HCT116 (cell line): Measurements from ENCODE around the gene ZNF546. TPM values are rescaled to one million over a fixed set of nuclear protein-coding genes. Genes with fewer than 3 reads are reported as not detected.

Experiments
- ATAC-seq: fragments of 200-7000 bp; cut with Tn5 transposase; 2 replicates; pipeline ENCODE4 v1.9.1; 2020; ENCODE audit warnings: mild to moderate bottlenecking, moderate library complexity
- BruUV-seq: library from RNA; stranded (reverse); fragments of 400-500 nt; replicated peaks from 2 replicates; lab custom pipeline; 2021; lab: Mats Ljungman, UMichigan
- CTCF ChIA-PET: fragments of 300-600 bp; sonication (Branson Sonifier 250); formaldehyde crosslinking; loops from one replicate; lab custom pipeline; 2021; ENCODE audit warnings: antibody characterized with exemption; lab: Charles Lee
- POLR2A ChIA-PET: fragments of 300-600, 350-600 bp; sonication (Branson Sonifier 250); formaldehyde crosslinking; loops from one replicate; lab custom pipeline; 2021; ENCODE audit warnings: antibody characterized with exemption; lab: Charles Lee
- RAD21 ChIA-PET, 2 experiments: fragments of 300-600 bp; sonication (Branson Sonifier 250); formaldehyde crosslinking; loops; one replicate each; lab custom pipeline; 2023; ENCODE audit warnings: low total read pairs in 2 of 2; ENCODE audit not compliant: uncharacterized antibody in 2 of 2, unreplicated experiment in 2 of 2, low non-redundant PET in 1 of 2; lab: Charles Lee
- DNase-seq: peaks from one replicate; pipeline ENCODE4 v3.0.0-alpha.2; 2010; ENCODE audit warnings: low read depth, low spot score
- H2AFZ ChIP-seq: fragments of 200-600 bp; shearing (Covaris generic), sonication (generic); 2 replicates; pipeline ENCODE4 v1.6.1; 2017; ENCODE audit warnings: low read depth, mixed run types, mixed read lengths, antibody characterized with exemption, low read length; ENCODE audit not compliant: poor library complexity, severe bottlenecking
- H3K27ac ChIP-seq: 2 replicates; pipeline ENCODE4 v1.5.1; 2012; ENCODE audit warnings: low read depth, low read length
- H3K27me3 ChIP-seq: fragments of 200-600 bp; sonication (generic); 2 replicates; pipeline ENCODE4 v1.6.1; 2016; ENCODE audit warnings: mixed run types, low read length, mixed read lengths; ENCODE audit not compliant: insufficient read depth
- H3K36me3 ChIP-seq, 2 experiments: fragments of 200-500 bp in 1 of 2; fragments of 200-600 bp in 1 of 2; sonication (Bioruptor generic) in 1 of 2; sonication (generic) in 1 of 2; 2 replicates each; pipeline versions ENCODE4 v1.5.1 to v1.6.1; 2014 to 2016; ENCODE audit warnings: low read length in 2 of 2, inconsistent platforms in 1 of 2, mixed read lengths in 1 of 2, mixed run types in 1 of 2; ENCODE audit not compliant: insufficient read depth in 2 of 2, control insufficient read depth in 1 of 2
- H3K4me1 ChIP-seq, 2 experiments: fragments of 200-600 bp in 1 of 2; sonication (generic) in 1 of 2; 2 replicates each; pipeline versions ENCODE4 v1.5.1 to v1.6.1; 2012 to 2017; ENCODE audit warnings: low read length in 2 of 2, inconsistent platforms in 1 of 2, mild to moderate bottlenecking in 1 of 2, mixed read lengths in 1 of 2, mixed run types in 1 of 2, moderate library complexity in 1 of 2; ENCODE audit not compliant: insufficient read depth in 2 of 2, control insufficient read depth in 1 of 2
- H3K4me2 ChIP-seq: fragments of 200-600 bp; sonication (generic); 2 replicates; pipeline ENCODE4 v1.6.1; 2017; ENCODE audit warnings: mixed run types, low read length, mixed read lengths
- H3K4me3 ChIP-seq, 2 experiments: fragments of 200-600 bp in 1 of 2; sonication (generic) in 1 of 2; replicated peaks in 1 of 2; 2 replicates each; pipeline ENCODE4 v1.5.1; 2011 to 2016; ENCODE audit warnings: low read length in 2 of 2, control low read depth in 1 of 2, low read depth in 1 of 2, mild to moderate bottlenecking in 1 of 2, mixed read lengths in 1 of 2, mixed run types in 1 of 2
- H3K79me2 ChIP-seq: fragments of 200-600 bp; sonication (generic); 2 replicates; pipeline ENCODE4 v1.6.1; 2017; ENCODE audit warnings: mild to moderate bottlenecking, mixed run types, low read length, moderate library complexity, mixed read lengths; ENCODE audit not compliant: insufficient read depth
- H3K9ac ChIP-seq: fragments of 200-600 bp; sonication (generic); 2 replicates; pipeline ENCODE4 v1.6.1; 2016; ENCODE audit warnings: low read length, mixed read lengths
- H3K9me2 ChIP-seq: fragments of 200-600 bp; sonication (generic), shearing (Covaris generic); 2 replicates; pipeline ENCODE4 v1.6.1; 2017; ENCODE audit warnings: mixed run types, mild to moderate bottlenecking, moderate library complexity; ENCODE audit not compliant: insufficient read depth
- H3K9me3 ChIP-seq, 2 experiments: fragments of 200-500 bp in 1 of 2; fragments of 200-600 bp in 1 of 2; sonication (Bioruptor generic) in 1 of 2; sonication (generic) in 1 of 2; 2 replicates each; pipeline ENCODE4 v1.6.1; 2014 to 2017; ENCODE audit warnings: low read length in 2 of 2, mixed read lengths in 2 of 2, inconsistent platforms in 1 of 2, low read depth in 1 of 2, mild to moderate bottlenecking in 1 of 2, mixed run types in 1 of 2, moderate library complexity in 1 of 2; ENCODE audit not compliant: control insufficient read depth in 1 of 2, insufficient read depth in 1 of 2
- H4K20me1 ChIP-seq: fragments of 200-600 bp; sonication (generic), shearing (Covaris generic); 2 replicates; pipeline ENCODE4 v1.6.1; 2017; ENCODE audit warnings: mixed run types, mild to moderate bottlenecking, moderate library complexity; ENCODE audit not compliant: insufficient read depth
- CEBPB ChIP-seq: IDR thresholded peaks from 2 replicates; pipeline ENCODE4 v1.6.1; 2012; ENCODE audit warnings: low read depth
- EZH2phosphoT487 ChIP-seq: fragments of 200-600 bp; IDR thresholded peaks from 2 replicates; pipeline ENCODE4 v1.6.1; 2018; ENCODE audit warnings: antibody characterized with exemption, borderline replicate concordance
- JUND ChIP-seq: IDR thresholded peaks from 2 replicates; pipeline ENCODE4 v1.6.1; 2012
- ZNF274 ChIP-seq: fragments of 200-500 bp; sonication (Bioruptor generic); IDR thresholded peaks from 2 replicates; pipeline ENCODE4 v1.6.1; 2014; ENCODE audit warnings: mild to moderate bottlenecking, low read depth, low read length, inconsistent platforms
- intact Hi-C: fragments of 100-400 bp; cut with micrococcal nuclease; formaldehyde crosslinking; loops from 2 replicates; pipeline ENCODE4 v1.10.0; 2022
- total RNA-seq: library from RNA; stranded (reverse); gene quantifications from one replicate; pipeline ENCODE4 v1.2.1, GENCODE V29; 2021; ENCODE audit not compliant: unreplicated experiment
- TF ChIP-seq, protein P1 (sequence below): IDR thresholded peaks from 2 replicates; pipeline ENCODE4 v1.6.1; 2012; ENCODE audit warnings: low read depth
- TF ChIP-seq, protein P2 (sequence below): IDR thresholded peaks from 2 replicates; pipeline ENCODE4 v1.6.1; 2011; ENCODE audit warnings: mild to moderate bottlenecking, low read length, moderate library complexity; ENCODE audit not compliant: insufficient replicate concordance; ENCODE audit errors: extremely low read depth

ZNF546 gene
- total RNA-seq, 1 experiment from 2014 or later, result 0.64 TPM

DNA sequence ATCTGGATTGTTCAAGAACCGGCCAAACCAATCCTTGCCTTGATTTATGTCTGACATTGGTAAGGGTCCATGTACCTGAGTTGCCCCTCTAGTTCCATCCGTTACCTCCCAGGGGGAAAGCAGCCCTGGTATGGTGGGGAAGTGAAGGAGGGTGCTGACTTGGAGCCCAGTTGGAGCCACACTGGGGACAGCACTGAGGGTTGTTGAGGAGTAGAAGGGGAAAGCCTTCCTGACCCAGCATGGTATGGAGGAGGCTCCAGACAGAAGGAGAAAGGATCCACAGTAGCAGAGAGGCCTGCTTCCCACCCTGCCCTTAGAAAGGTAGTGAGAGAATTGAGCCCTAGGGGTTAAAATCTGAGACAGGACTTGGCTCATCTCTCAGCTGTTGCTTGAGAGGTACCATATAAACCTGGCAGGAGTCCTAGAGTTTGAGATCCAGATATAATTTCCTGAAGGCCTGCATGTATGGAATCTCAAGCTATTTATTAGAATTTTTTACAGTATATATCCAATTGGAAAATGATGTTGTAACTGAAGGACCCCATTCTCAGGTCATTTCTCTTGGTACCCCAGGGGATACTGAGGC lies 45.7 kb upstream of the ZNF546 start:
- Histone ChIP-seq H3K4me1 (no peaks in the 10 kb centered on the region), H3K9me3 (no peaks in the 10 kb centered on the region), H3K27me3 (no peaks in the 10 kb centered on the region), H4K20me1 (no peaks in the 10 kb centered on the region), H2AFZ (no peak overlapping the region), H3K9ac (no peak overlapping the region), H3K27ac (no peak overlapping the region), H3K36me3 (no peaks in the 10 kb centered on the region), H3K9me2 (no peaks in the 10 kb centered on the region; the same call in 1 of the 2 replicates), H3K4me3 (no peak overlapping the region)
- ChIA-PET CTCF (no interaction called here), POLR2A (no interaction called here), RAD21 (no interaction called here)
- DNase-seq (no peak), ATAC-seq (no peak)
- intact Hi-C loops, result no loop called here
- BruUV-seq, result no TSS peak
- TF ChIP-seq, protein P1, sequence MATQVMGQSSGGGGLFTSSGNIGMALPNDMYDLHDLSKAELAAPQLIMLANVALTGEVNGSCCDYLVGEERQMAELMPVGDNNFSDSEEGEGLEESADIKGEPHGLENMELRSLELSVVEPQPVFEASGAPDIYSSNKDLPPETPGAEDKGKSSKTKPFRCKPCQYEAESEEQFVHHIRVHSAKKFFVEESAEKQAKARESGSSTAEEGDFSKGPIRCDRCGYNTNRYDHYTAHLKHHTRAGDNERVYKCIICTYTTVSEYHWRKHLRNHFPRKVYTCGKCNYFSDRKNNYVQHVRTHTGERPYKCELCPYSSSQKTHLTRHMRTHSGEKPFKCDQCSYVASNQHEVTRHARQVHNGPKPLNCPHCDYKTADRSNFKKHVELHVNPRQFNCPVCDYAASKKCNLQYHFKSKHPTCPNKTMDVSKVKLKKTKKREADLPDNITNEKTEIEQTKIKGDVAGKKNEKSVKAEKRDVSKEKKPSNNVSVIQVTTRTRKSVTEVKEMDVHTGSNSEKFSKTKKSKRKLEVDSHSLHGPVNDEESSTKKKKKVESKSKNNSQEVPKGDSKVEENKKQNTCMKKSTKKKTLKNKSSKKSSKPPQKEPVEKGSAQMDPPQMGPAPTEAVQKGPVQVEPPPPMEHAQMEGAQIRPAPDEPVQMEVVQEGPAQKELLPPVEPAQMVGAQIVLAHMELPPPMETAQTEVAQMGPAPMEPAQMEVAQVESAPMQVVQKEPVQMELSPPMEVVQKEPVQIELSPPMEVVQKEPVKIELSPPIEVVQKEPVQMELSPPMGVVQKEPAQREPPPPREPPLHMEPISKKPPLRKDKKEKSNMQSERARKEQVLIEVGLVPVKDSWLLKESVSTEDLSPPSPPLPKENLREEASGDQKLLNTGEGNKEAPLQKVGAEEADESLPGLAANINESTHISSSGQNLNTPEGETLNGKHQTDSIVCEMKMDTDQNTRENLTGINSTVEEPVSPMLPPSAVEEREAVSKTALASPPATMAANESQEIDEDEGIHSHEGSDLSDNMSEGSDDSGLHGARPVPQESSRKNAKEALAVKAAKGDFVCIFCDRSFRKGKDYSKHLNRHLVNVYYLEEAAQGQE, result no peak
- TF ChIP-seq JUND (no peak), ZNF274 (no peak), CEBPB (no peak), EZH2phosphoT487 (no peak)
- TF ChIP-seq, protein P2, sequence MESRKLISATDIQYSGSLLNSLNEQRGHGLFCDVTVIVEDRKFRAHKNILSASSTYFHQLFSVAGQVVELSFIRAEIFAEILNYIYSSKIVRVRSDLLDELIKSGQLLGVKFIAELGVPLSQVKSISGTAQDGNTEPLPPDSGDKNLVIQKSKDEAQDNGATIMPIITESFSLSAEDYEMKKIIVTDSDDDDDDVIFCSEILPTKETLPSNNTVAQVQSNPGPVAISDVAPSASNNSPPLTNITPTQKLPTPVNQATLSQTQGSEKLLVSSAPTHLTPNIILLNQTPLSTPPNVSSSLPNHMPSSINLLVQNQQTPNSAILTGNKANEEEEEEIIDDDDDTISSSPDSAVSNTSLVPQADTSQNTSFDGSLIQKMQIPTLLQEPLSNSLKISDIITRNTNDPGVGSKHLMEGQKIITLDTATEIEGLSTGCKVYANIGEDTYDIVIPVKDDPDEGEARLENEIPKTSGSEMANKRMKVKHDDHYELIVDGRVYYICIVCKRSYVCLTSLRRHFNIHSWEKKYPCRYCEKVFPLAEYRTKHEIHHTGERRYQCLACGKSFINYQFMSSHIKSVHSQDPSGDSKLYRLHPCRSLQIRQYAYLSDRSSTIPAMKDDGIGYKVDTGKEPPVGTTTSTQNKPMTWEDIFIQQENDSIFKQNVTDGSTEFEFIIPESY, result no peak
- TF ChIP-seq, all 23 proteins: peak for 0
- Histone ChIP-seq H3K79me2 (no peaks in the 10 kb centered on the region), H3K4me2 (no peak overlapping the region)
